Middle frontal gyrus (tissue), 1 donor: Measurements from ENCODE around the gene SNX3.
A peak's percentile ranks its signal among the peaks of the same experiment; 100 is the strongest.
"Not testable (repeated sequence)": the region's sequence is repeated elsewhere in the genome, so short reads cannot be mapped to it uniquely, and the experiment has no call there.

Experiments used
- DNase-seq: peaks from one replicate; pipeline ENCODE4 v3.0.0-alpha.2; 2015; ENCODE audit warnings: low spot score; ENCODE audit errors: extremely low spot score

The SNX3 gene

DNA sequence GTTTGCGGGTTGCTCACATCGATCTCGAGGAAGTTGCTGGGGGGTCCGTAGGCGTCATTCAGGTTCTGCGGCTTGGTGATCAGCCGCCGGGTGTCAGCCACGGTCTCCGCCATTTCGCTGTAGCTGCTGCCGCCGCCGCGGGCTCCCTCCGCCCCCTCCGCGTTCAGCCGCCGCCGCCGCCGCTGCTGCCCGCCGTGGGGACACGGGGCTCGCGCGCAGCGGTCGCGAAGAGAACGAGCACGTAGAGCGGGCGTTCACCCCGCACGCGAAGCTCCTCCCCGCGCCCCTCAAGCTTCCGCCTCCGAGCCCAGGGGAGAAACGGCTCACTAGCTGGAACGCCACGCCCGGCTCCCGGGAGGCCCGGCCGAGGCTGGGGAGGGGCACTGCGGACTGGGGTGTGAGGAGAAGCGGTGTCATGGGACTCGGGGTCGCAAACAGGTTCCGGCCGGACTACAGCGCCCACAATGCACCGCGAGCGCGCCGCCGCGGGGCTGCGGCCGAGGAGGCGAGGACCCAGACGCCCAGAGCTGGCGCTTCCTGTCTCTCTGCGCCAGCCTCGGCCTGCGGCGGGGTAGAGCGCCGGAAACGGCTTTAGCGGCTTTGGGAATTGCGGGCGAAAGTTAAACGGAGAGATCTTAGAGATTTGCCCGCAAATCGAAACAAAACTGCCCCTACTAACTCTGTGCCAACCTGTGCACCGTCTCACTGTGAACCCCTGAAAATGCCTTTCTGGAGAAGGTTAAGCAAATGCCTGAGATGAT lies at the start of gene SNX3:
SNX3 (minus strand) TSS at position 232 of the 761 bp plus-strand sequence; CDS start at position 113, 119 bp downstream.
- peak; percentile 81 for DNase-seq

DNA sequence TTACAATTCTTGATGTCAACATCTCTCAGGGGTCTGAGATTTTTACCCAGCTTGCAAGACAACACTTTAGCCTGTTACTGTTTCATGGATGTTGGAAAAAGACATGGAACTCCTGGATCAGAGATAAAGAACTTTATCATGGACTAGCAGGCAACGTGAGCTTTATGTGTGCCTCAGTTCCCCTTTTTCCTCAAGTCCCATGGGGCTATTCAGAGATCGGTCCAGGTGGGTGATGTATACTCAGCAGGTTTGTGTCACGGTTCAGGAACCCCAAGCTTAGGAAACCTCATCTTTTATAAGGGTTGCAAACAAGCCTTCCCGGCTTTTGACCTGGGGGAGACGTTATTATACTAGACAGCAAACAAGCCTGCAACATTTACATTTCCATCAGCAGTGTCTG lies 49.0 kb upstream of the SNX3 start:
- DNase-seq = no peak

DNA sequence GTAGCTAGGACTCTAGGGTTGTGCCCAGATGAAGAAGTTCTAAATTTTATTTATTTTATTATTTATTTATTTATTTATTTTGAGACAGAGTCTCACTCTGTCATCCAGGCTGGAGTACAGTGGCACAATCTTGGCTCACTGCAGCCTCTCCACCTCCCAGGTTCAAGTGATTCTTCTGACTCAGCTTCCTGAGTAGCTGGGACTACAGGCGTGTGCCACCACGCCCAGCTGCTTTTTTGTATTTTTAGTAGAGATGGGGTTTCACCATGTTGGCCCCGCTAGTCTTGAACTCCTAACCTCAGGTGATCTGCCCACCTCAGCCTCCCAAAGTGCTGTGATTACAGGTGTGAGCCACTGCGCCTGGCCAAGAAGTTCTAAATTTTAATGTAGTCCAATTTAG lies 47.8 kb upstream of the SNX3 start:
- not testable (repeated sequence) for DNase-seq

DNA sequence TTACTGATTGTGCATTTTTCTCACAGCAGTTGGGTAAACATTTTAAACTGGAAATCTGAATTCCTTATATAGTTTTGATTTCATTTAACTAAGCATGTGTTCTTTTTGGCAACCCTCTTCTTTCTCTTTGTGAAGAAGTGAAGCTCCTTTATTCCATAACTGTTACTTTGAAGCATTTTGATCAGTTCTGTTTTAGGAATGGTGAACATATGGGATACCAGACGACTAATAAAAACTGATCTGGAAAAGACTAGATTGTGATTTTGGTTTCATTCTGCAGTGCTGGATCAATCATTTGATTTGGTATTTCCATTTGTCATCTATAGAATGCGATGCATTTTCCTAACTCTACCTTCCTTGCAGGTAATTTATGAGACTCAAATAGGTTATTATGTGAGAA lies 43.8 kb upstream of the SNX3 start:
- DNase-seq = no peak

DNA sequence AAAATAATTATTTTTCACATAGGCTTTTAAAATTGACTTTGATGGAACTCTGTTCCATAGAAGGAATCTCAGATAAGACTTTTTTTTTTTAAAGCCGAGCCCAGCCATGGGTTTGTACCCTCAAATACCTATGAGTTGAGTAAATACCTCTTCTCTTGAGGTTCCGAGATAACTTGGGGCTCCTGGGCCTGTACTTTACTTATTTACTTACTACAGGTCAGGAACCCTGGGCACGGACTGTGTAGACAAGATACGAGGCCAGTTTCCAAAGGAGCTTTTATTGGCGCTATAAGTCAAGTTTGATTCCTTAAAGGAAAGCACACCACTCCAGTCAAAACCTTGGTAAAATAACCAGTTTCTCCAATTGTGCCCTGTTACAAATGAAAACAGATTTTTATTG lies 41.5 kb upstream of the SNX3 start:
- DNase-seq = no peak

DNA sequence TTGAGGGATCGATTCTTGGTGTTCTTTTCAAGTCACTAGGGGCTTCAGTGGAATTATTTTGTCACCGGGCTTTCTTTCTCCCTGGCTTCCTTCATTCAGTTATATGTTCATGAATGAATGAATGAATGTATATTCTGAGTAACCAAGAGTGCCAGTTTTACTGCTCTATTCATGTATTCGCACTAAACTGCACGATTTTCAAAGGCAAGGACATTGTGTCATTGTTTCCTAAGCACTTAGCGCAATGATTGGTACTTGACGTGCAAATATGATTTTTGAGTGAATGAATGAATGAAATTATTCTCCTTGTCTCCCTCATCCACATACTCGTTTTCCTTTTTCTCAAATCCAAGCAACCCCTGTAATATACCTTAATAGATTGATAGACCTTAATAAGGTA lies 34.8 kb upstream of the SNX3 start:
- no peak for DNase-seq

DNA sequence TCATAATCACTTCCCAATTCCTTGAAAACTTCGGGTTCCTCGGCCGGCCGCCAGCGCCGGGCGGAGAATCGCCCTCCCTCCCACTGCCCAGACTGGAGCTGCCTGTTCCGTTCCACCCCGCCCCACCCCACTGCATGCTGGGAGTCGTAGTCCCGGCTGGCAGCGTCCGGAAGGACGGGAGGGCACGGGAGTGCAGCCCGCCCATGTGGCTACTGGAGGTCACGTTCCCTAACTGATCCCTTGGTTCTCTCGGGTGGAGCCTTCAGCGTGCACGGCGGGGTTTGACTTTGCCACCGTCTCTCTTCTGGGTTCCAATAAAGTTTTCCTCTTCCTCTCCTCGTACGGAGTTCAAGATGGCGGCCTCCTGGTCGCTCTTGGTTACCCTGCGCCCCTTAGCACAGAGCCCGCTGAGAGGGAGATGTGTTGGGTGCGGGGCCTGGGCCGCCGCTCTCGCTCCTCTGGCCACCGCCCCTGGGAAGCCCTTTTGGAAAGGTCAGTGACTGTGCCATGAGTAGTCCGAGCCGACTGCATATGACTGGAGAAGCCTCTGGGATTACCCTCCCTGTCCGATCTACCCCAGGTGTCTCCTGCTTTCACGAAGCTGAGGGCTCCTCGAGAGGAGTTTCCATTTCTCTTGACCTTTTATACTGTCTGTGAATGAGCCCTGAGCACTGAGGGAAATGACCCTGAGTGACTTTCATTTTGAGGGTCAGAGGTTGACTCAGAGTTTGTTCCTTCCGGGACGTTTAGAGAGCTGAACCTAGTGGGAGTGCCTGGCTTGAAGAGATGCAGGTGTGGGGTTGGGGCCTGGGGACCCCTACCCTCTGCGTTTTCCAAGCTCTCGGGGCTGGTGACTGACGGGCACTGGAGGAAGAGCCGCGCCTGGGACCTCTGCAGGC lies 34.1 kb upstream of the SNX3 start, which contains the start of gene AFG1L:
AFG1L (plus strand) TSS at position 328 of the 899 bp plus-strand sequence; CDS start at position 354, 26 bp downstream.
- peak; percentile 75 for DNase-seq

DNA sequence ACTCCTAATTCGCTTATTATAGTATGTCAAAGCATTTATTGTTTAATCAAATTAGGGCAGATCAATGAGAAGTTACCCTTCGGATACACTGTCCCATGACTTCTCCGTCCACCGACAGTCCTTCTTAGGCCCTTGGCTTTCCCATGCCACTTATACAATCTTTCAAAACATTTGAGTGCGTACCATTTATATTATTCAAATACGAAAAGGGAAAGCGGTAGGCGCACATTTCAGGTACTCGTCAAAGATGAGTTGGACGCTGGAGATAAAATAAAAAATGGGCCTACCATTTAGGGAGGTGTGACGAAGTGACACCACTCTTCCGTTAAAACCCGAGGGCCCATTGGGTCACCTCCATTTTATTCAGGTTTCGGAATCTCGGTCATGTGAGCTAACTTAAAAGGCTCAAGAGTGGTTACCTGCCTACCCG lies 33.5 kb upstream of the SNX3 start:
- DNase-seq = no peak

DNA sequence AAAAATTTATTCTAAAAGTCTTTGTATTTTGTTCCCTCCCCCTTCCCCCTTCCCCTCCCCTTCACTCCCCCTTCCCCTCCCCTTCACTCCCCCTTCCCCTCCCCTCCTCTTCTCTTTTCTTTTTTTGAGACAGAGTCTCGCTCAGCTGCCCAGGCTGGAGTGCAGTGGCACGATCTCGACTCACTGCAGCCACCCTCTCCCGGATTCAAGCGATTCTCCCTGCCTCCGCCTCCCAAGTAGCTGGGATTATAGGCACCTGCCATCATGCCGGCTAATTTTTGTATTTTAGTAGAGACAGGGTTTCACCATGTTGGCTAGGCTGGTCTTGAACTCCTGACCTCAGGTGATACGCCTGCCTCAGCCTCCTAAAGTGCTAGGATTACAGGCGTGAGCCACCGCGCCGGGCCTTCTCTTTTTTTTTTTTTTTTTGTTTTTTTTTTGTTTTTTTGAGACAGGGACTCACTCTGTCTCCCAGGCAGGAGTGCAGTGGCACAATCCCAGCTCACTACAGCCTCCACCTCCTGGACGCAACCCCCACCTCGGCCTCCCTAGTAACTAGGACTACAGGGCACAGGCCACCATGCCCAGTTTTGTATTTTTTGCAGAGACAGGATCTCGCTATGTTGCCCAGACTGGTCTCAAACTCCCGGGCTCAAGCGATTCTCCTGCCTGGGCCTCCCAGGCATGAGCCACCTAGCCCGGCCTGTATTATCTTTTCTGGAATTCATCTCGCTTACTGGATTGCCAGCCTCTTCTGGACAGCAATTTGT lies 32.9 kb upstream of the SNX3 start:
- no peak for DNase-seq

DNA sequence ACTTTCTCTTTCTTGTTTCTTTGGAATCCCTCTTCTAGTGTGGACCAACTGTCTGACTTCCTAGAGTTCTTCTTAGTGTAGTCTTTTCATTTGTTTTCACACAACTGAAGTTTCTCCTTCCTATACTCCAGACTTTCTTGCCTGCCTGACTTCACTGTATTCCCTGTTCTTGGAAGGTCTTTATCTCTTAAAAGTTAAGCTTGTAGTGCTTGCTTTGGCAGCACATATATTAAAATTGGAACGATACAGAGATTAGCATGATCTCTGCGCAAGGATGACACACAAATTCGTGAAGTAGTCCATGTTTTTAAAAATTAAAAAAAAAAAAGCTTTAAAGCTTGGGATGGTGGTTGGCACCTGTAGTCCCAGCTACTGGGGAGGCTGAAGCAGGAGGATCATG lies 31.7 kb upstream of the SNX3 start:
- DNase-seq = not testable (repeated sequence)

DNA sequence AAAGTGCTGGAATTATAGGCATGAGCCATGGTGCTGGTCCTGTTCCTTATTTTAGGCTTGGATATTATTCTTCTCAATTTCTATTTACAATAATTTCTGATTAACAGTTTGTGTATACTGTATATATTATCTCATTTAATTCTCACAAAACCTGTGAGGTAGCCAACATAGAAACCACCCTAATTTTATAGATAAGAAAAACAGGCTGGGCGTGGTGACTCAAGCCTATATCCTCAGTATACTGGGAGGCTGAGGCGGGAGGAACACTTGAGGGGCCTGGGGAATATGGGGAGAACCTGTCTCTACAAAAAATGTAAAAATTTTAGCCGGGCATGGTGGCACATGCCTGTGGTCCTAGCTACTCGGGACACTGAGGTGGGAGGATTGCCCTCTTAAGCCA lies 30.3 kb upstream of the SNX3 start:
- DNase-seq = no peak

DNA sequence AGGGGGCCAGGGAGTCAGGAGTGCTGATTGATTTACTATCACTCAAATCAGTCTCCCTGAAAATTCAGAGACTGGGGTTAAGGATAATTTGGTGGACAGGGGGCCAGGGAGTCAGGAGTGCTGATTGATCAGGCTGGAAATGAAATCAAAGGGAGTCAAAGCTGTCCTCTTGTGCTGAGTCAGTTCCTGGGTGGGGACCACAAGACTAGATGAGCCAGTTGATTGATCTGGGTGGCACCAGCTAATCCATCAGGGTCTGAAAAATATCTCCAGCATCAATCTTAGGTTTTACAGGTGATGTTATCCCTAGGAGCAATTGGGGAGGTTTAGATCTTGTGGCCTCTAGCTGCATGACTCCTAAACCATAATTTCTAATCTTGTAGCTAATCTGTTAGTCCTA lies 27.9 kb upstream of the SNX3 start:
- no peak for DNase-seq

DNA sequence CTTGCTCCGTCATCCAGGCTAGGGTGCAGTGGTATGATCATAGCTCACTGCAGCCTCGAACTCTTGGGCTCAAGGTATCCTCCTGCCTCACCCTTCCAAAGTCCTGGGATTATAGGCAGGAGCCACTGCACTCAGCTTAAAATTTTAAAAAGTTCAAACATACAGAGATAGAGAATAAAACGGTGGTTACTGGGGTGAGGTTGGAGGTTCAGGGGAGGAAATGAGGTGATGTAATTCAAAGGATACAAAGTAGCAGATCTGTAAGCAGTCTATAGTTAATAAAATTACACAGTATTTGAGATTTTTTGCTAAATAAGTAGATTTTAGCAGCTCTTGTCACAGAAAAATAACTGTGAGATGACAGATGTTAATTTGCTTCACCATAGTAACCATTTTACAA lies 26.5 kb upstream of the SNX3 start:
- no peak for DNase-seq

DNA sequence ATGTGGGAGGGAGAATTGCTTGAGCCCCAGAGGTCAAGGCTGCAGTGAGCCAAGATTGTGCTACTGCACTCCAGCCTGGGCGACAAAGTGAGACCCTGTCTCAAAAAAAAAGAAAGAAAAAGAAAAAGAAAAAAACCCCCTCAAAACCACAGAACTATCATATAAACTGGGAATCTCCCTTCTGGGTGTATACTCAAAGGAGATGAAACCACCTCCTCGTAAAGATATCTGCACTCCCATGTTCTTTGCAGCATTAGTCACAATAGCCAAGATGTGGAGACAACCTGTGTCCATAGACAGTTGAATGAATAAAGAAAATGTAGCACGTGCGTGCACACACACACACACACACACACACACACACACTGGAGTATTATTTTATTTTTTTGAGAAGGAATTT lies 25.5 kb upstream of the SNX3 start:
- DNase-seq = no peak

DNA sequence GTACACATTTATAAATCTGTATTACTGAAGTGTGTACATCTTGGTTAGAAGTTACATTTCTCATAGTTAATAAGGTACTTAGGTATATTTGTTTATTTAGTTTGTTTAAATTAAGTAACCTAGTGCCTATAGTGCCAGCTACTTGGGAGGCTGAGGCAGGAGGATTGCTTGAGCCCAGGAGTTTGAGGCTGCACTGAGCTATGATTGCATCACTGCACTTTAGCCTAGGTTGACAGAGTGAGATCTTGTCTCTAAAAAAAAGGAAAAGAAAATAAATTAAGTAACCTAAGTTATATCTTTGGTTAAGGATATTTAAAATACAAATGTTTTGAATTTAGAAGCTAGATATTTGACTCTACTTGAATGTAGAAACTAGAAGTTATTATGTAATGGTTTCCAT lies 24.5 kb upstream of the SNX3 start:
- DNase-seq = no peak

DNA sequence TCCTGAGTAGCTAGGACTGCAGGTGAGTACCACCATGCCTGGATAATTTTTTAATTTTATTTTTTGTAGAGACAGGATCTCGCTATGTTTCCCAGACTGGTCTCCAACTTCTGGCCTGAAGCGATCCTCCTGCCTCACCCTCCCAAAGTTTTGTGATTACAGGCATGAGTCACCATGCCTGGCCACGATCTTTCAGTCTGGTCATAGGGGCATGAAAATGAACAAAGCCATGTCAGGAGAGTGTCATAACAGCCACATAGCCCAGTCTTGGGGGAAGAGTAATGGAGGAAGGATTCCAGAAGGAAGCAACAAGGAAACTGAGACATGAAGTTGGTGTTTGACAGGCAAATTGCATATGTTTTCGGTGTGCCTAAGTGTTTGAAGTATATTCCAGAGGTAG lies 17.0 kb upstream of the SNX3 start:
- no peak for DNase-seq

DNA sequence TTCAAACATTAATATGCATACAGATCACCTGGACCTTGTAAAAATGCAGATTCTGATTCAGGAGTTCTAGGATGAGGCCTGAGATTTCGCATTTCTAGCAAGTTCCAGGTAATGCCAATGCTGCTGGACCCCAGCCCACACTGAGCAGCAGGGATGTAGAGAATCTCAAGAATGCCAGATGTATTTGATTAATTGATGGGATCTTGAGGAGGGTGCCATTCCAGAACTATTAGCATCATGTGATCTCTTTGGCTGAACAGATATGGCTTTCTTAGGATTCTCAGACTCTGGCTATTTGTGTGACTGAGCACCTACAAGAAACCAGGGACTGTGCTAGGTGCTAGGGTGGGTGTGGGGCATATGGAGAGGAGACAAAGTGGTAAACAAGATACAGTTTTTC lies 16.5 kb upstream of the SNX3 start:
- DNase-seq = no peak

DNA sequence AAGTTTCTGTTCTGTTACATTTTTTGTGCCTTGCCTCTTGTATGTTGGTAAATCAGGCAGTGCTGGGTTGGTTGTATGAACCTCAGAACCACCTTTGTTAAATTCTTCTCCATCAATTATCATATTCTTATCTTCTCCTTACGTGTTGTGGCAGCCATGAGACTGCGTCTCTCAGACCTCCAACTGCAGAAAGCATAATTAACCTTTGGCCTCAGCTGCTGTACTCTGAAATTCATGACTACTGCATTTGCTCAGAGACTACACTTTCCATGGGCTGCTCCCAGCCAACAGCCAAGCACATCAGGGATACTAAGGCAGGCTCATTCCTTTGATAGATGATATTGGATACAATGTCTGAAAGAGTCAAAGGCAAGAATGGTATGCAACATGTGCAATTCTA lies 15.1 kb upstream of the SNX3 start:
- no peak for DNase-seq

DNA sequence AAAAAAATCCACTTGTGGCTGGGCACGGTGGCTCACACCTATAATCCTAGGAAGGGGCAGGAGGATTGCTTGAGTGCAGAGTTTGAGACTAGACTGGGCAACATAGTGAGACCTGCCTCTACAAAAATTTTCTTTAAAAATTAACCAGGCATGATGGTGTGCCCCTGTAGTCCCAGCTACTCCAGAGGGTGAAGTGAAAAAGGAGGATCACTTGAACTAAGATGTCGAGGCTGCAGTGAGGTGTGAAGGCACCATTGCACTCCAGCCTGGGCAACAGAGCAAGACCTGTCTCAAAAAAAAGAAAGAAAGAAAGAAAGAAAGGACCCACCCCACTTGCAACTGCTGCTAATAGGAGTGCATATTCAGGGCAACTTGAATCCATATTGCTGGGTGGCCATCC lies 13.7 kb upstream of the SNX3 start:
- DNase-seq = no peak

DNA sequence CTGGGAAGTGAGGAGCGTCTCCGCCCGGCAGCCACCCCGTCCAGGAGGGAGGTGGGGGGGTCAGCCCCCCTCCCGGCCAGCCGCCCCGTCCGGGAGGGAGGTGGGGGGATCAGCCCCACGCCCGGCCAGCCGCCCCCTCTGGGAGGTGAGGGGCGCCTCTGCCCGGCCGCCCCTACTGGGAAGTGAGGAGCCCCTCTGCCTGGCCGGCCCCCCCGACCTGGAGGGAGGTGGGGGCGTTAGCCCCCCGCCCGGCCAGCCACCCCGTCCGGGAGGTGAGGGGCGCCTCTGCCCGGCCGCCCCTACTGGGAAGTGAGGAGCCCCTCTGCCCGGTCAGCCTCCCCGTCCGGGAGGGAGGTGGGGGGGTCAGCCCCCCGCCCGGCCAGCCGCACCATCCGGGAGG lies 9.1 kb upstream of the SNX3 start:
- DNase-seq = not testable (repeated sequence)

DNA sequence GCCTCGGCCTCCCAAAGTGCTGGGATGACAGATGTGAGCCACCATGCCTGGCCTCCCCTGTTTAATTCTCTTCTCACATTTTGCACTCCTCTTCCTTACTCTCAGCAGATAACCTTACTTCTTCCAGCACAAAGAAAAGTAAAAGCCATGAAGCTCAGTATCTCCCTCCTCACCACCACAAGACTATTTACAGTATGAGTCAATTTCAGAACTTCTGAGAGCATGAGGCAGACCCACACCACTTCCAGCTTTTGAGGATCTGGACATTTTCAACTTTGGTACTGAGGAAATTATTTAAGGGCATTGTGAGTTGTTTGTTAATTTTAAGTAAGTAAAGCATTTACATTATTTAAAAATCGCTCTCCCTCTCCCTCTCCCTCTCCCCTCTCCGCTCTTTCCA lies 8.0 kb upstream of the SNX3 start:
- no peak for DNase-seq

DNA sequence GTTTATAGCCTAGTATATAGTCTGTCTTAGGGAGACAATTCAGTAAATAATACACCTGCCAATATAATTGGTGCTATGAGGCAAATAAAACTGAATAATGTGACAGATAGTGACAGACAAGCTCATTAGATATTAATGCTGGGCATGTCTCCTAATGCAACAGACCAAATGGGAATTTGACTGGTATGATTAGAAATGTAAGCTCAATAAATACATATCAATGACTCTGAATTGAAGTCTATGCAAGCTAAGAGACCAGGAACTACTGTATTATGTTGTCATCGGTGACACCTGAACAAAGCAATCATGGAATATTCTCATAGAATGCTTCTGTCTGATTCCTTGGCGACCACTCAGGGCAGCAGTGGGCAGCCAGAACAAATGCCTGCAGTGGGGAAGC lies 2.5 kb upstream of the SNX3 start:
- no peak for DNase-seq
